ENCODE data around the gene SLC29A1.
"Not testable (repeated sequence)": the region's sequence is repeated elsewhere in the genome, so short reads cannot be mapped to it uniquely, and the experiment has no call there.

SLC29A1 gene

GRCh38 chr6:44221291-44221960 lies 2.0 kb upstream of the SLC29A1 start:
- no peak for DNase-seq (ENCODE audit: low read depth in 2 of 3, low spot score in 2 of 3)

GRCh38 chr6:44221961-44222335 lies 1.4 kb upstream of the SLC29A1 start:
- no peak for DNase-seq (ENCODE audit: low read depth in 2 of 3, low spot score in 2 of 3)

- DNase-seq (ENCODE audit: low read depth in 2 of 3, low spot score in 2 of 3) = no peak
Measured at GRCh38 chr6:44222486-44223318, 693 bp upstream of the SLC29A1 start.

GRCh38 chr6:44224029-44224964 lies 902 bp downstream of the SLC29A1 start:
- no peak for DNase-seq (ENCODE audit: low read depth in 2 of 3, low spot score in 2 of 3)

- no peak for DNase-seq (ENCODE audit: low read depth in 2 of 3, low spot score in 2 of 3)
Measured at GRCh38 chr6:44224965-44225305, 1.5 kb downstream of the SLC29A1 start.

- no peak for DNase-seq (ENCODE audit: low read depth in 2 of 3, low spot score in 2 of 3)
Measured at GRCh38 chr6:44225579-44226325, 2.4 kb downstream of the SLC29A1 start.

GRCh38 chr6:44226368-44227147 lies 3.2 kb downstream of the SLC29A1 start:
- no peak for DNase-seq (ENCODE audit: low read depth in 2 of 3, low spot score in 2 of 3)

GRCh38 chr6:44227148-44227793 lies 3.9 kb downstream of the SLC29A1 start:
- DNase-seq (ENCODE audit: low read depth in 2 of 3, low spot score in 2 of 3) = no peak

- DNase-seq (ENCODE audit: low read depth in 2 of 3, low spot score in 2 of 3) = no peak
Measured at GRCh38 chr6:44228031-44228430, 4.6 kb downstream of the SLC29A1 start.

- no peak for DNase-seq (ENCODE audit: low read depth in 2 of 3, low spot score in 2 of 3)
Measured at GRCh38 chr6:44228433-44228832, 5.0 kb downstream of the SLC29A1 start.

GRCh38 chr6:44228836-44229235 lies 5.4 kb downstream of the SLC29A1 start:
- no peak for DNase-seq (ENCODE audit: low read depth in 2 of 3, low spot score in 2 of 3)

- no peak for DNase-seq (ENCODE audit: low read depth in 2 of 3, low spot score in 2 of 3)
Measured at GRCh38 chr6:44229376-44230033, 6.1 kb downstream of the SLC29A1 start.

GRCh38 chr6:44230034-44230675 lies 6.8 kb downstream of the SLC29A1 start:
- no peak for DNase-seq (ENCODE audit: low read depth in 2 of 3, low spot score in 2 of 3)

GRCh38 chr6:44231426-44231825 lies 8.0 kb downstream of the SLC29A1 start:
- not testable (repeated sequence) for DNase-seq (ENCODE audit: low read depth in 2 of 3, low spot score in 2 of 3)

GRCh38 chr6:44232676-44233566 lies 9.5 kb downstream of the SLC29A1 start:
- no peak for DNase-seq (ENCODE audit: low read depth in 2 of 3, low spot score in 2 of 3)

GRCh38 chr6:44233567-44234100 lies 10.2 kb downstream of the SLC29A1 start:
- no peak for DNase-seq (ENCODE audit: low read depth in 2 of 3, low spot score in 2 of 3)

Measured in activated CD8-positive, alpha-beta memory T cell treated with anti-CD3 and anti-CD28 coated beads for 48 hours (primary cell).